Cardiac fibroblast (primary cell): Measurements from ENCODE around the gene METAP1.
"Not testable (repeated sequence)": the region's sequence is repeated elsewhere in the genome, so short reads cannot be mapped to it uniquely, and the experiment has no call there.

Source experiments
- DNase-seq, 2 donors: peaks; one replicate each; pipeline versions ENCODE4 v3.0.0 to v3.0.0-alpha.2; 2010; ENCODE audit warnings: low read depth in 2 of 2
- H3K4me3 ChIP-seq, 2 donors: replicated peaks in 1 of 2; 1 replicate in 1 of 2; 2 replicates in 1 of 2; pipeline ENCODE4 v1.5.1; 2011; ENCODE audit warnings: low read depth in 2 of 2, low read length in 2 of 2, mild to moderate bottlenecking in 2 of 2, moderate library complexity in 1 of 2
- TF ChIP-seq, protein P1 (sequence below): IDR thresholded peaks from one replicate; pipeline ENCODE4 v1.5.1; 2011; ENCODE audit warnings: low read depth, mild to moderate bottlenecking, low read length, inconsistent platforms

METAP1 gene

GRCh38 chr4:99013884-99014523, 18.5 kb downstream of the METAP1 start:
- H3K4me3 ChIP-seq: no peak overlapping the region
- TF ChIP-seq, protein P1, sequence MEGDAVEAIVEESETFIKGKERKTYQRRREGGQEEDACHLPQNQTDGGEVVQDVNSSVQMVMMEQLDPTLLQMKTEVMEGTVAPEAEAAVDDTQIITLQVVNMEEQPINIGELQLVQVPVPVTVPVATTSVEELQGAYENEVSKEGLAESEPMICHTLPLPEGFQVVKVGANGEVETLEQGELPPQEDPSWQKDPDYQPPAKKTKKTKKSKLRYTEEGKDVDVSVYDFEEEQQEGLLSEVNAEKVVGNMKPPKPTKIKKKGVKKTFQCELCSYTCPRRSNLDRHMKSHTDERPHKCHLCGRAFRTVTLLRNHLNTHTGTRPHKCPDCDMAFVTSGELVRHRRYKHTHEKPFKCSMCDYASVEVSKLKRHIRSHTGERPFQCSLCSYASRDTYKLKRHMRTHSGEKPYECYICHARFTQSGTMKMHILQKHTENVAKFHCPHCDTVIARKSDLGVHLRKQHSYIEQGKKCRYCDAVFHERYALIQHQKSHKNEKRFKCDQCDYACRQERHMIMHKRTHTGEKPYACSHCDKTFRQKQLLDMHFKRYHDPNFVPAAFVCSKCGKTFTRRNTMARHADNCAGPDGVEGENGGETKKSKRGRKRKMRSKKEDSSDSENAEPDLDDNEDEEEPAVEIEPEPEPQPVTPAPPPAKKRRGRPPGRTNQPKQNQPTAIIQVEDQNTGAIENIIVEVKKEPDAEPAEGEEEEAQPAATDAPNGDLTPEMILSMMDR: no peak
- DNase-seq: no peak

GRCh38 chr4:99021386-99021785, 25.9 kb downstream of the METAP1 start:
- TF ChIP-seq, protein P1: no peak
- H3K4me3 ChIP-seq: no peak overlapping the region
- DNase-seq: no peak

- peak overlapping the region; percentile 33 to 40 for H3K4me3 ChIP-seq
- no peak for DNase-seq
- TF ChIP-seq, protein P1: no peak
Observed at GRCh38 chr4:99022566-99022965, 27.0 kb downstream of the METAP1 start.

DNA sequence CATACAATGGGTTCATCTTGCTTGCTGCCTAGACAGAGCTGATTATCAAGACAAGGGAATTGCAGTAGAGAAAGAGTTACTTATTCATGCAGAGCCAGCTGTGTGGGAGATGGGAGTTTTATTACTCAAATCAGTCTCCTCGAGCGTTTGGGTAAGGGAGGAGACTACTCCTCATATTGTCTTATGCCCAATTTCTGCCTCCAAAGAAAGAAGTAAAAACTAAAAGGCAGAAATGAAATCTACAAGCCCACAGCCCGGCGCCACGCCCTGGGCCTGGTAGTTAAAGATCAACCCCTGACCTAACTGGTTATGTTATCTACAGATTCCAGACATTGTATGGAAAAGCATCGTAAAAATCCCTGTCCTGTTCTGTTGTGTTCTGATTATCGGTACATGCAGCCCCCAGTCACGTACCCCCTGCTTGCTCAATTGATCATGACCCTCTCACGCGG, 28.3 kb downstream of the METAP1 start:
- H3K4me3 ChIP-seq, DNase-seq: not testable (repeated sequence)

GRCh38 chr4:99024481-99025275, 29.2 kb downstream of the METAP1 start:
- TF ChIP-seq, protein P1: no peak
- no peak overlapping the region for H3K4me3 ChIP-seq
- no peak for DNase-seq

DNA sequence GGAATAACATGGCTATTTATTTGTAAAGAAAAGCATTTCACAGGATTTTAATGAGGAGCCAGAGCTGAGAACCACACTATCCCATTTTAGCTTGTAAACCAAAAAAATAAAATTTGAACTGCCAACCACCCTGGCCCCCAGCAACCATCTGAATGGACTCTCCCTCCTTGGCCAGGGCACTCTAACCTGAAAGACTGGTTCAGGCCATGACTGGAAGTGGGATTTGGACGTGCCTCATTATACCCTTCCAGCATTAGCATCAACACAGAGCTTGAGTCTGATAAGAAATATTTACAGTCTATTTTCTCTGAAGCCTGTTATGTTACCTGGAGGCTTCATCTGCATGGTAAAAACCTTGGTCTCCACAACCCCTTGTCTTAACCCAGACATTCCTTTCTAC, 30.0 kb downstream of the METAP1 start:
- TF ChIP-seq, protein P1: no peak
- H3K4me3 ChIP-seq: no peak overlapping the region
- DNase-seq: no peak

GRCh38 chr4:99027304-99027703, 31.8 kb downstream of the METAP1 start:
- DNase-seq: no peak
- TF ChIP-seq, protein P1: no peak

More at GRCh38 chr4:99027304-99027703, 31.8 kb downstream of the METAP1 start:
- no peak overlapping the region for H3K4me3 ChIP-seq
